Common myeloid progenitor, CD34-positive (primary cell): ENCODE measurements around the gene FBN1.

Experiments used
- CTCF ChIA-PET: fragments of 350-600 bp; sonication (Branson Sonifier 250); formaldehyde crosslinking; loops from one replicate; lab custom pipeline; 2021; ENCODE audit warnings: antibody characterized with exemption; lab: Charles Lee
- POLR2A ChIA-PET: fragments of 350-600 bp; sonication (Branson Sonifier 250); formaldehyde crosslinking; loops from one replicate; lab custom pipeline; 2021; ENCODE audit warnings: antibody characterized with exemption; lab: Charles Lee
- DNase-seq, 3 donors: peaks; one replicate each; pipeline versions ENCODE4 v3.0.0 to v3.0.0-alpha.2; 2013
- H3K27ac ChIP-seq, 2 experiments: 1 replicate in 1 of 2; 2 replicates in 1 of 2; pipeline ENCODE4 v1.7.0; 2013; ENCODE audit warnings: inconsistent platforms in 2 of 2, low read length in 2 of 2, mild to moderate bottlenecking in 2 of 2, low read depth in 1 of 2, moderate library complexity in 1 of 2; ENCODE audit not compliant: severe bottlenecking in 2 of 2, insufficient read depth in 1 of 2, poor library complexity in 1 of 2
- H3K27me3 ChIP-seq, 5 experiments: replicated peaks in 2 of 5; 1 replicate in 3 of 5; 2 replicates in 2 of 5; pipeline versions ENCODE4 v1.6.1 to v1.7.0; 2013; ENCODE audit warnings: low read length in 4 of 5, mild to moderate bottlenecking in 2 of 5, moderate library complexity in 2 of 5, inconsistent platforms in 1 of 5; ENCODE audit not compliant: insufficient read depth in 5 of 5, control insufficient read depth in 4 of 5
- H3K36me3 ChIP-seq, 4 experiments: 1 replicate in 2 of 4; 2 replicates in 2 of 4; pipeline versions ENCODE4 v1.6.1 to v1.7.0; 2013; ENCODE audit warnings: low read length in 3 of 4, control low read depth in 1 of 4, mild to moderate bottlenecking in 1 of 4; ENCODE audit not compliant: control insufficient read depth in 4 of 4, insufficient read depth in 4 of 4
- H3K4me1 ChIP-seq, 4 experiments: 1 replicate in 3 of 4; 2 replicates in 1 of 4; pipeline versions ENCODE4 v1.6.1 to v1.7.1; 2013; ENCODE audit warnings: low read length in 3 of 4, mild to moderate bottlenecking in 3 of 4, control low read depth in 1 of 4, inconsistent platforms in 1 of 4, moderate library complexity in 1 of 4; ENCODE audit not compliant: control insufficient read depth in 4 of 4, insufficient read depth in 4 of 4; ENCODE audit errors: control extremely low read depth in 1 of 4
- H3K4me3 ChIP-seq, 7 experiments: 1 replicate in 4 of 7; 2 replicates in 3 of 7; pipeline versions ENCODE4 v1.5.1 to v1.7.0; 2013; ENCODE audit warnings: mild to moderate bottlenecking in 7 of 7, low read length in 6 of 7, moderate library complexity in 6 of 7, inconsistent platforms in 2 of 7, low read depth in 2 of 7, control low read depth in 1 of 7; ENCODE audit not compliant: insufficient read depth in 4 of 7, control insufficient read depth in 1 of 7; ENCODE audit errors: extremely low read depth in 1 of 7
- H3K9me3 ChIP-seq, 5 experiments: 1 replicate in 4 of 5; 2 replicates in 1 of 5; pipeline versions ENCODE4 v1.6.1 to v1.7.1; 2013; ENCODE audit warnings: low read length in 4 of 5, mild to moderate bottlenecking in 2 of 5, inconsistent platforms in 1 of 5, low read depth in 1 of 5, moderate library complexity in 1 of 5; ENCODE audit not compliant: control insufficient read depth in 4 of 5, insufficient read depth in 2 of 5; ENCODE audit errors: control extremely low read depth in 1 of 5
- WGBS: methylation state at CpG from one replicate; pipeline ENCODE4 v1.1.5; 2013; ENCODE audit not compliant: insufficient coverage; 5-methylcytosine and 5-hydroxymethylcytosine counted together

Gene FBN1

GRCh38 chr15:48423342-48423741, 222.2 kb downstream of the FBN1 start:
- peaks cover 0 to 38% (median 16%) of the 10 kb centered on the region in 4 experiments for H3K36me3 ChIP-seq
- WGBS, result 100% methylated on average over 2 of the region's 3 CpGs

GRCh38 chr15:48422401-48422800, 223.1 kb downstream of the FBN1 start:
- 92% methylated on average over 1 of the region's 3 CpGs for WGBS
- POLR2A ChIA-PET, result interaction anchor here (0.7 kb wide), 1 partner anchor 1867 kb away, joined by 3 read pairs; no protein-coding TSS in a partner anchor
- Histone ChIP-seq H3K9me3 (no peaks in the 10 kb centered on the region), H3K27ac (no peak overlapping the region), H3K36me3 (peaks cover 0 to 33% (median 16%) of the 10 kb centered on the region in 4 experiments), H3K4me1 (no peaks in the 10 kb centered on the region), H3K4me3 (no peak overlapping the region), H3K27me3 (no peaks in the 10 kb centered on the region)
- CTCF ChIA-PET, result no interaction called here
- no peak for DNase-seq

More at GRCh38 chr15:48423342-48423741, 222.2 kb downstream of the FBN1 start:
- Histone ChIP-seq H3K27me3 (no peaks in the 10 kb centered on the region), H3K27ac (no peak overlapping the region), H3K4me3 (no peak overlapping the region), H3K4me1 (no peaks in the 10 kb centered on the region), H3K9me3 (no peaks in the 10 kb centered on the region)
- no peak for DNase-seq
- ChIA-PET POLR2A (no interaction called here), CTCF (no interaction called here)

- 100% methylated on average over 3 of the region's 5 CpGs for WGBS
- ChIA-PET CTCF (no interaction called here), POLR2A (no interaction called here)
- no peaks in the 10 kb centered on the region for H3K27me3 ChIP-seq
- H3K9me3 ChIP-seq, result no peaks in the 10 kb centered on the region
- peaks cover 0 to 28% (median 12%) of the 10 kb centered on the region in 4 experiments for H3K36me3 ChIP-seq
- H3K27ac ChIP-seq, result no peak overlapping the region
- no peak for DNase-seq
- no peaks in the 10 kb centered on the region for H3K4me1 ChIP-seq
- no peak overlapping the region for H3K4me3 ChIP-seq
These were observed 224.1 kb downstream of the FBN1 start for GRCh38 chr15:48421362-48421761.

- no peaks in the 10 kb centered on the region for H3K27me3 ChIP-seq
- H3K36me3 ChIP-seq, result peaks cover 0 to 26% (median 10%) of the 10 kb centered on the region in 4 experiments
- no peaks in the 10 kb centered on the region for H3K9me3 ChIP-seq
- ChIA-PET POLR2A (no interaction called here), CTCF (interaction anchor here (1.3 kb wide), 1 partner anchor 9 kb away, joined by 3 read pairs; no protein-coding TSS in a partner anchor)
- WGBS, result 100% methylated on average over 2 of the region's 2 CpGs
- no peak overlapping the region for H3K27ac ChIP-seq
- no peaks in the 10 kb centered on the region for H3K4me1 ChIP-seq
- DNase-seq, result no peak
- H3K4me3 ChIP-seq, result no peak overlapping the region
These were observed 225.6 kb downstream of the FBN1 start for GRCh38 chr15:48419896-48420295.

- WGBS, result no CpG with 5 or more reads among the region's 3 CpGs
- ChIA-PET CTCF (no interaction called here), POLR2A (no interaction called here)
- Histone ChIP-seq H3K4me1 (no peaks in the 10 kb centered on the region), H3K27ac (no peak overlapping the region), H3K36me3 (peaks cover 0 to 22% (median 10%) of the 10 kb centered on the region in 4 experiments), H3K27me3 (no peaks in the 10 kb centered on the region), H3K9me3 (no peaks in the 10 kb centered on the region), H3K4me3 (no peak overlapping the region)
- no peak for DNase-seq
These were observed 227.2 kb downstream of the FBN1 start for GRCh38 chr15:48418343-48418742.

GRCh38 chr15:48416301-48416700, 229.2 kb downstream of the FBN1 start:
- Histone ChIP-seq H3K4me1 (no peaks in the 10 kb centered on the region), H3K36me3 (peaks cover 0 to 29% (median 10%) of the 10 kb centered on the region in 4 experiments), H3K4me3 (no peak overlapping the region), H3K9me3 (no peaks in the 10 kb centered on the region), H3K27ac (no peak overlapping the region), H3K27me3 (no peaks in the 10 kb centered on the region)
- CTCF ChIA-PET, result interaction anchor here (1.1 kb wide), 1 partner anchor 64 kb away, joined by 3 read pairs; no protein-coding TSS in a partner anchor
- POLR2A ChIA-PET, result no interaction called here
- DNase-seq, result no peak
- WGBS, result 100% methylated on average over 2 of the region's 3 CpGs

GRCh38 chr15:48415036-48415886, 230.2 kb downstream of the FBN1 start:
- Histone ChIP-seq H3K27ac (no peak overlapping the region), H3K27me3 (no peaks in the 10 kb centered on the region), H3K4me3 (no peak overlapping the region), H3K36me3 (peaks cover 0 to 33% (median 12%) of the 10 kb centered on the region in 4 experiments), H3K9me3 (no peaks in the 10 kb centered on the region), H3K4me1 (no peaks in the 10 kb centered on the region)
- ChIA-PET CTCF (interaction anchor here (0.8 to 1.1 kb wide), 3 partner anchors 8 to 65 kb away, joined by 3 to 4 read pairs (median 3); no protein-coding TSS in a partner anchor), POLR2A (no interaction called here)
- WGBS, result 95% methylated on average over 12 of the region's 15 CpGs
- no peak for DNase-seq
